H1 (cell line): ENCODE data around the gene PIK3C2G. TPM values are rescaled to one million over a fixed set of nuclear protein-coding genes. Genes with fewer than 3 reads are reported as not detected.

Source experiments
- CTCF ChIA-PET: fragments of 300-600 bp; sonication (Branson Sonifier 250); formaldehyde crosslinking; loops from one replicate; lab custom pipeline; 2021; ENCODE audit not compliant: partially characterized antibody; lab: Charles Lee
- POLR2A ChIA-PET: fragments of 300-600 bp; sonication (Branson Sonifier 250); formaldehyde crosslinking; loops from one replicate; lab custom pipeline; 2021; ENCODE audit warnings: inconsistent platforms; ENCODE audit not compliant: partially characterized antibody; lab: Charles Lee
- DNase-seq, 2 experiments: peaks; one replicate each; pipeline versions ENCODE4 v3.0.0 to v3.0.0-alpha.2; 2010 to 2022; ENCODE audit warnings: low spot score in 2 of 2, low read depth in 1 of 2, mixed read lengths in 1 of 2
- FAIRE-seq: peaks from 2 replicates; lab custom pipeline; 2011; peaks lifted over from hg19 to GRCh38; lab: Jason Lieb, UNC
- H2AFZ ChIP-seq: 2 replicates; pipeline ENCODE4 v1.8.1; 2012; ENCODE audit warnings: low read length, inconsistent platforms
- H2AK5ac ChIP-seq: 2 replicates; pipeline ENCODE4 v1.6.1; 2013; ENCODE audit warnings: low read depth, low read length
- H2BK120ac ChIP-seq: replicated peaks from 2 replicates; pipeline ENCODE3; 2013; ENCODE audit warnings: low read depth, low read length, inconsistent platforms
- H2BK12ac ChIP-seq: 2 replicates; pipeline ENCODE4 v1.6.1; 2013; ENCODE audit warnings: low read depth, low read length
- H2BK15ac ChIP-seq: 2 replicates; pipeline ENCODE4 v1.6.1; 2013; ENCODE audit warnings: low read length
- H2BK20ac ChIP-seq: 2 replicates; pipeline ENCODE4 v1.6.1; 2013; ENCODE audit warnings: low read length
- H2BK5ac ChIP-seq: 2 replicates; pipeline ENCODE4 v1.6.1; 2013; ENCODE audit warnings: low read depth, low read length
- H3K14ac ChIP-seq: 2 replicates; pipeline ENCODE4 v1.6.1; 2013; ENCODE audit warnings: inconsistent platforms; ENCODE audit not compliant: insufficient read length
- H3K18ac ChIP-seq: 2 replicates; pipeline ENCODE4 v1.6.1; 2013; ENCODE audit warnings: low read length; ENCODE audit errors: extremely low read depth
- H3K23ac ChIP-seq: 2 replicates; pipeline ENCODE4 v1.6.1; 2013; ENCODE audit warnings: inconsistent platforms; ENCODE audit not compliant: insufficient read length
- H3K23me2 ChIP-seq: 2 replicates; pipeline ENCODE4 v1.6.1; 2013; ENCODE audit warnings: low read depth, low read length
- H3K27ac ChIP-seq: 2 replicates; pipeline ENCODE4 v1.6.1; 2011; ENCODE audit warnings: low read depth, low read length, inconsistent platforms
- H3K27me3 ChIP-seq, 4 experiments: replicated peaks in 1 of 4; 1 replicate in 1 of 4; 2 replicates in 3 of 4; pipeline versions ENCODE4 v1.6.1 to v1.8.1; 2011 to 2013; ENCODE audit warnings: low read length in 3 of 4, mild to moderate bottlenecking in 3 of 4, inconsistent platforms in 2 of 4, mixed read lengths in 2 of 4, moderate library complexity in 1 of 4; ENCODE audit not compliant: control insufficient read depth in 3 of 4, insufficient read depth in 3 of 4; ENCODE audit errors: extremely low read depth in 1 of 4
- H3K36me3 ChIP-seq, 4 experiments: 2 replicates each; pipeline versions ENCODE4 v1.6.1 to v1.8.1; 2011 to 2013; ENCODE audit warnings: mild to moderate bottlenecking in 4 of 4, low read length in 3 of 4, moderate library complexity in 2 of 4, control low read depth in 1 of 4, inconsistent platforms in 1 of 4; ENCODE audit not compliant: insufficient read depth in 4 of 4, control insufficient read depth in 2 of 4
- H3K4ac ChIP-seq: replicated peaks from 2 replicates; pipeline ENCODE3; 2013; ENCODE audit warnings: low read length, low read depth, mixed read lengths, inconsistent platforms; ENCODE audit not compliant: insufficient read length
- H3K4me1 ChIP-seq, 4 experiments: replicated peaks in 1 of 4; 1 replicate in 1 of 4; 2 replicates in 3 of 4; pipeline versions ENCODE4 v1.6.1 to v1.8.1; 2011 to 2013; ENCODE audit warnings: low read length in 3 of 4, inconsistent platforms in 2 of 4, mixed read lengths in 1 of 4; ENCODE audit not compliant: insufficient read depth in 4 of 4, control insufficient read depth in 3 of 4
- H3K4me2 ChIP-seq, 2 experiments: 2 replicates each; pipeline versions ENCODE4 v1.6.1 to v1.8.1; 2011 to 2013; ENCODE audit warnings: low read depth in 2 of 2, low read length in 2 of 2, control low read depth in 1 of 2, inconsistent platforms in 1 of 2, mild to moderate bottlenecking in 1 of 2; ENCODE audit not compliant: insufficient read depth in 1 of 2
- H3K4me3 ChIP-seq, 4 experiments: fragments of 200-600, 300-600 bp in 1 of 4; sonication (generic), shearing (Covaris generic), sonication (Bioruptor Twin) in 1 of 4; 2 replicates each; pipeline versions ENCODE4 v1.5.1 to v1.8.1; 2011 to 2016; ENCODE audit warnings: low read length in 4 of 4, low read depth in 3 of 4, control low read depth in 2 of 4, inconsistent platforms in 2 of 4, mild to moderate bottlenecking in 2 of 4, mixed read lengths in 1 of 4, moderate library complexity in 1 of 4; ENCODE audit not compliant: insufficient read depth in 2 of 4; ENCODE audit errors: extremely low read depth in 1 of 4
- H3K56ac ChIP-seq: replicated peaks from 2 replicates; pipeline ENCODE3; 2013; ENCODE audit warnings: low read depth, mild to moderate bottlenecking, mixed read lengths, low read length, inconsistent platforms; ENCODE audit not compliant: insufficient read length
- H3K79me1 ChIP-seq: 2 replicates; pipeline ENCODE4 v1.6.1; 2013; ENCODE audit warnings: low read depth, low read length, control low read depth
- H3K79me2 ChIP-seq, 2 experiments: 2 replicates each; pipeline versions ENCODE4 v1.6.1 to v1.8.1; 2012 to 2013; ENCODE audit warnings: low read length in 2 of 2, mild to moderate bottlenecking in 2 of 2, inconsistent platforms in 1 of 2; ENCODE audit not compliant: insufficient read depth in 2 of 2, control insufficient read depth in 1 of 2
- H3K9ac ChIP-seq, 4 experiments: replicated peaks in 1 of 4; 1 replicate in 1 of 4; 2 replicates in 3 of 4; pipeline versions ENCODE4 v1.6.1 to v1.8.1; 2011 to 2013; ENCODE audit warnings: low read depth in 3 of 4, low read length in 3 of 4, control low read depth in 2 of 4, mild to moderate bottlenecking in 2 of 4, moderate library complexity in 2 of 4, inconsistent platforms in 1 of 4; ENCODE audit errors: extremely low read depth in 1 of 4
- H3K9me3 ChIP-seq, 2 experiments: 2 replicates each; pipeline versions ENCODE4 v1.6.1 to v1.8.1; 2012 to 2013; ENCODE audit warnings: mild to moderate bottlenecking in 2 of 2, moderate library complexity in 2 of 2, control low read depth in 1 of 2, inconsistent platforms in 1 of 2, low read depth in 1 of 2, low read length in 1 of 2, mixed read lengths in 1 of 2; ENCODE audit not compliant: insufficient read depth in 2 of 2
- H4K20me1 ChIP-seq, 2 experiments: replicated peaks in 1 of 2; 2 replicates each; pipeline versions ENCODE3 to v1.8.1; 2011 to 2013; ENCODE audit warnings: inconsistent platforms in 2 of 2, low read length in 2 of 2, mild to moderate bottlenecking in 1 of 2; ENCODE audit not compliant: insufficient read depth in 2 of 2, control insufficient read depth in 1 of 2
- H4K5ac ChIP-seq: 2 replicates; pipeline ENCODE4 v1.6.1; 2013; ENCODE audit warnings: low read length, low read depth, mixed read lengths, inconsistent platforms; ENCODE audit not compliant: insufficient read length
- H4K8ac ChIP-seq: 2 replicates; pipeline ENCODE4 v1.8.0; 2013; ENCODE audit warnings: mild to moderate bottlenecking, moderate library complexity, low read length, inconsistent platforms; ENCODE audit not compliant: insufficient read depth; ENCODE audit errors: extremely low read depth
- H4K91ac ChIP-seq: replicated peaks from 2 replicates; pipeline ENCODE3; 2013; ENCODE audit warnings: low read length, mixed read lengths, inconsistent platforms; ENCODE audit not compliant: insufficient read length
- CBX8 ChIP-seq: fragments of 300-800, 300-1000 bp; sonication (generic); IDR thresholded peaks from 2 replicates; pipeline ENCODE4 v1.7.1; 2016; ENCODE audit warnings: low read depth, low read length, borderline replicate concordance
- JUND ChIP-seq: IDR thresholded peaks from 2 replicates; pipeline ENCODE4 v1.6.1; 2011; ENCODE audit warnings: mild to moderate bottlenecking, improper control_type of control experiment, low read length
- KDM4A ChIP-seq: IDR thresholded peaks from one replicate; pipeline ENCODE4 v1.7.1; 2012; ENCODE audit warnings: low read depth, mild to moderate bottlenecking, moderate library complexity, low read length, inconsistent platforms; ENCODE audit not compliant: severe bottlenecking
- POLR2A ChIP-seq, 2 experiments: IDR thresholded peaks; 1 replicate in 1 of 2; 2 replicates in 1 of 2; pipeline ENCODE4 v1.6.1; 2011; ENCODE audit warnings: low read depth in 2 of 2, low read length in 2 of 2, mild to moderate bottlenecking in 2 of 2; ENCODE audit errors: control extremely low read depth in 1 of 2
- RAD21 ChIP-seq, 2 experiments: IDR thresholded peaks in 1 of 2; conservative IDR thresholded peaks in 1 of 2; 2 replicates each; pipeline ENCODE4 v1.6.1; 2011; ENCODE audit warnings: low read depth in 2 of 2, low read length in 2 of 2, improper control_type of control experiment in 1 of 2, inconsistent platforms in 1 of 2, mild to moderate bottlenecking in 1 of 2, moderate library complexity in 1 of 2
- RFX5 ChIP-seq: IDR thresholded peaks from 2 replicates; pipeline ENCODE4 v1.6.1; 2011; ENCODE audit warnings: low read depth, low read length, improper control_type of control experiment, borderline replicate concordance
- RXRA ChIP-seq: IDR thresholded peaks from 2 replicates; pipeline ENCODE4 v1.6.1; 2011; ENCODE audit warnings: low read depth, mild to moderate bottlenecking, low read length, moderate library complexity; ENCODE audit not compliant: insufficient read depth
- SP4 ChIP-seq: IDR thresholded peaks from 2 replicates; pipeline ENCODE4 v1.6.1; 2012; ENCODE audit warnings: low read length, inconsistent platforms
- SRF ChIP-seq: IDR thresholded peaks from 2 replicates; pipeline ENCODE4 v1.6.1; 2011; ENCODE audit warnings: mild to moderate bottlenecking, low read depth, low read length, moderate library complexity
- YY1 ChIP-seq: IDR thresholded peaks from 2 replicates; pipeline ENCODE4 v1.6.1; 2011; ENCODE audit warnings: low read depth, mild to moderate bottlenecking, low read length
- WGBS, 2 experiments: shearing (Covaris generic) in 1 of 2; methylation state at CpG; one replicate each; pipeline versions ENCODE4 v1.1.6 to v1.1.7; 2013 to 2015; ENCODE audit warnings: low lambda C conversion rate in 2 of 2, mixed read lengths in 2 of 2, inconsistent platforms in 1 of 2, low coverage in 1 of 2, missing lambda C conversion rate in 1 of 2; ENCODE audit not compliant: insufficient replicate concordance in 2 of 2, insufficient coverage in 1 of 2, insufficient read length in 1 of 2; ENCODE audit errors: extremely low coverage in 1 of 2, missing lambda C conversion rate in 1 of 2; 5-methylcytosine and 5-hydroxymethylcytosine counted together
- polyA plus RNA-seq, 7 experiments: library from polyadenylated mRNA; depleted of rRNA in 3 of 7; stranded (reverse) in 5 of 7; unstranded in 2 of 7; fragments of >200 nt in 5 of 7; fragments of 200-250 nt in 2 of 7; gene quantifications; 1 replicate in 5 of 7; 2 replicates in 1 of 7; 4 replicates in 1 of 7; pipeline versions ENCODE4 v1.2.1 to v1.2.3, GENCODE V29; 2011 to 2013; ENCODE audit warnings: missing spikeins in 2 of 7, mixed read lengths in 2 of 7
- total RNA-seq: library from RNA; stranded (reverse); fragmentation: NEBNext Ultra II Directional; extraction: Animal tissue kit (Norgen Biotek cat#: 25700); gene quantifications from 2 replicates; pipeline ENCODE4 v1.2.1, GENCODE V29; 2021

Gene PIK3C2G
- total and polyA plus RNA-seq, 2 of the 8 experiments (the other 6 are each of a cell fraction or from before 2014, with no cell fraction given) = not detected

DNA sequence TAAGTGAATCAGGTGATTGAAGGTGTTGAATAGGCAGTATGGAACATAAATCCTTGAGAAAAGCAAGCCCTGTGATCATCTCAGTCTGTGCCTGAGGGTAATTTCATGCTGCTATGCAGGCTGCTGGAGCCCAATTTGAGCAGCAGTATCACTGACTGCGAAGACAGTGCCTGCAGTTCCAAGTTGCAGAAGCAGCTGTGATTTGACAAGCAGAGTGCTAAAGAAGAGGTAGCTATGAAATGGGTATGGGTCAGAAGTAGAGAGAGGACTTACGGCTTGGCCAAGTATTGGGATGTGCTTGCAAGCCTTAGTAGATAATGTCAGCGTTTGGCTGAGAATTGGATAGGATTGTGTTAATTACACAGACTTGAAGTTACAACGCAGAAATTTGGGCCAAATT, 22.5 kb downstream of the PIK3C2G start:
- Histone ChIP-seq H3K18ac (no peak overlapping the region), H3K23ac (no peak overlapping the region), H4K91ac (no peak overlapping the region), H3K27ac (no peak overlapping the region), H2BK120ac (no peak overlapping the region), H2AFZ (peak overlapping the region; percentile 63), H3K27me3 (no peaks in the 10 kb centered on the region), H3K4me1 (peaks cover 0 to 4% (median 0%) of the 10 kb centered on the region in 4 experiments; a peak in 2 of 7 replicates), H3K9ac (no peak overlapping the region), H2BK5ac (no peak overlapping the region), H2BK12ac (no peak overlapping the region), H2BK15ac (no peak overlapping the region), H3K4me3 (no peak overlapping the region), H4K5ac (no peak overlapping the region), H3K14ac (no peak overlapping the region), H3K79me2 (no peaks in the 10 kb centered on the region), H4K20me1 (no peaks in the 10 kb centered on the region), H3K4ac (no peak overlapping the region), H3K9me3 (peaks cover 0 to 2% of the 10 kb centered on the region in 2 experiments; a peak in 1 of 4 replicates), H3K23me2 (no peaks in the 10 kb centered on the region), H3K56ac (no peak overlapping the region)
- POLR2A ChIA-PET = no interaction called here
- WGBS, 2 experiments = 76% methylated on average over 4 of the region's 4 CpGs; no CpG with 5 or more reads in 1 of the 2 experiments
- no peak for TF ChIP-seq KDM4A
- no peak for TF ChIP-seq CBX8
- no peak for TF ChIP-seq YY1
- no peak for TF ChIP-seq SP4
- TF ChIP-seq POLR2A (IDR thresholded peaks at IDR 0.05; ENCODE audit: control extremely low read depth in 1 of 2, low read depth in 2 of 2, low read length in 2 of 2) = no peak
- no peak for TF ChIP-seq RXRA
- no peak for TF ChIP-seq RFX5
- TF ChIP-seq RAD21 (IDR thresholded peaks at IDR 0.05 in 1 of 2, conservative IDR thresholded peaks at IDR 0.05 in 1 of 2; ENCODE audit: low read depth in 2 of 2, low read length in 2 of 2) = no peak
- no peak for TF ChIP-seq JUND
- no peak for TF ChIP-seq SRF
- TF ChIP-seq, all 59 proteins: peak for 0
- Histone ChIP-seq H4K8ac (no peak overlapping the region), H2AK5ac (no peak overlapping the region; the same call in 1 of the 2 replicates), H2BK20ac (no peak overlapping the region; the same call in 1 of the 2 replicates), H3K4me2 (no peak overlapping the region), H3K36me3 (no peaks in the 10 kb centered on the region), H3K79me1 (no peaks in the 10 kb centered on the region)
- FAIRE-seq (no peak), DNase-seq (no peak)
- CTCF ChIA-PET = no interaction called here
